Measurements from ENCODE around the gene CCDC85A.

GRCh38 chr2:56175779-56176178 lies 8.0 kb upstream of the CCDC85A start:
- TF ChIP-seq RAD21 (conservative IDR thresholded peaks at IDR 0.05) (no peak), REST (IDR thresholded peaks at IDR 0.05; ENCODE audit: borderline replicate concordance) (no peak), EZH2 (IDR thresholded peaks at IDR 0.05; ENCODE audit: borderline replicate concordance, insufficient read depth, low read length, poor library complexity, severe bottlenecking) (no peak), SMC3 (conservative IDR thresholded peaks at IDR 0.05; ENCODE audit: poor library complexity) (no peak), POLR2AphosphoS5 (IDR thresholded peaks at IDR 0.05) (no peak), MXI1 (conservative IDR thresholded peaks at IDR 0.05; ENCODE audit: poor library complexity, severe bottlenecking) (no peak), CTCF (IDR thresholded peaks at IDR 0.05; ENCODE audit: poor library complexity, severe bottlenecking) (no peak)
